ENCODE results near the gene NAMPT.

GRCh38 chr7:106223156-106223555, 61.6 kb downstream of the NAMPT start:
- TF ChIP-seq EZH2 (IDR thresholded peaks at IDR 0.05; ENCODE audit: insufficient read depth, poor library complexity, severe bottlenecking) (no peak), EZH2phosphoT487 (IDR thresholded peaks at IDR 0.05; ENCODE audit: insufficient read depth, low read depth) (no peak)

Data from GM23248 (cell line).